DND-41 (cell line): Measurements from ENCODE around the gene IQGAP3.

Experiments
- EZH2 ChIP-seq: IDR thresholded peaks from 3 replicates; pipeline ENCODE4 v1.6.1; 2012; ENCODE audit warnings: borderline replicate concordance, low read depth, mild to moderate bottlenecking, moderate library complexity, low read length, inconsistent platforms; ENCODE audit not compliant: severe bottlenecking
- TF ChIP-seq, protein P1 (sequence below): IDR thresholded peaks from 2 replicates; pipeline ENCODE4 v1.5.1; 2012; ENCODE audit warnings: borderline replicate concordance, low read length, moderate library complexity, mild to moderate bottlenecking; ENCODE audit not compliant: poor library complexity, severe bottlenecking; ENCODE audit errors: extremely low read depth

DNA sequence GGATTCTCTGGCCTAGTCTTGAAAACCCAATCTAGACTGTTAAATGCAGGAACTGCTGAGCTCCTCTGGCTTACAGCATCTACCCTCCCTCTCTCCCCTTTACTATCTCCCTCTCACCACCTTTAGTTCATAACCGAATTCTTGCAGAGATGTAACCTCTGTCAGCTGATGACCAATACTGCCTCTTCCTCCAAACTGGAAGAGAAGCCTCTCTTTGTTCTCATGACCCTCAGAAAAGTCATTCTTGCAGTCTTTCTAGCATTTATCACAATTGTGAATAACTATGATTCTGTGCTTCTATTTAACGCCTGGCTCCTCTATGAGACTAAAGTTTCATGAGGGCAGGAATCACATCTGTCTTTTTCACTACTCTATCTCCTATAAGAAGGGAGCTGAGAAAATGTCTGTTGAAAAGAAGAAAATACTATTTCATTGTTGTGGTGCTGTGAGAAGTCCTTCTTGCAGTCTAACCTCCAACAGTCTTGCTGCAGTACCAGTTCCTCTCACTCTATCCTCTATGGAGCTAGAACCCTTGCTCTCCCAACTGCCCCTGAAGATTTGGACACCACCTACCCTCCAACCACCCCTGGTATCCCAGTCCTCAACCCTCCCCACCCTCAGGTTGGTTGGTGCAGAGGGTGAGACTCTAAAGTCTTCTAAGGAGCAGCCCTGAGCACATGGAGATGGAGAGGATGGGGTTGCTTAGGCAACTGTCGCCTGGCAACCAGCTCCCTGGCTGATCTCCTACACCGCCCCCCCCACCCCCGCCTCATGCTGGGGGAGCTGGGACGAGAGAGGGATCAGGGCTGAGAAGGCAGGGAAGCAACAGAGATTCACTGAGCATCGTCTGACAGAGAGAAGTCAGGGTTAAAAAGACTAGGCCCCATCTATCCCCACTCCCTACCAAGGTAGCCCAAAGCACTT is 85.7 kb downstream of the IQGAP3 start:
- no peak for TF ChIP-seq EZH2
- TF ChIP-seq, protein P1, sequence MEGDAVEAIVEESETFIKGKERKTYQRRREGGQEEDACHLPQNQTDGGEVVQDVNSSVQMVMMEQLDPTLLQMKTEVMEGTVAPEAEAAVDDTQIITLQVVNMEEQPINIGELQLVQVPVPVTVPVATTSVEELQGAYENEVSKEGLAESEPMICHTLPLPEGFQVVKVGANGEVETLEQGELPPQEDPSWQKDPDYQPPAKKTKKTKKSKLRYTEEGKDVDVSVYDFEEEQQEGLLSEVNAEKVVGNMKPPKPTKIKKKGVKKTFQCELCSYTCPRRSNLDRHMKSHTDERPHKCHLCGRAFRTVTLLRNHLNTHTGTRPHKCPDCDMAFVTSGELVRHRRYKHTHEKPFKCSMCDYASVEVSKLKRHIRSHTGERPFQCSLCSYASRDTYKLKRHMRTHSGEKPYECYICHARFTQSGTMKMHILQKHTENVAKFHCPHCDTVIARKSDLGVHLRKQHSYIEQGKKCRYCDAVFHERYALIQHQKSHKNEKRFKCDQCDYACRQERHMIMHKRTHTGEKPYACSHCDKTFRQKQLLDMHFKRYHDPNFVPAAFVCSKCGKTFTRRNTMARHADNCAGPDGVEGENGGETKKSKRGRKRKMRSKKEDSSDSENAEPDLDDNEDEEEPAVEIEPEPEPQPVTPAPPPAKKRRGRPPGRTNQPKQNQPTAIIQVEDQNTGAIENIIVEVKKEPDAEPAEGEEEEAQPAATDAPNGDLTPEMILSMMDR = no peak
